OCI-LY7 (cell line): Measurements from ENCODE around the gene NUP210.

Experiments
- CTCF ChIP-seq: fragments of 200-600 bp; sonication (generic); conservative IDR thresholded peaks from 2 replicates; pipeline ENCODE4 v1.5.1; 2014; ENCODE audit warnings: mild to moderate bottlenecking, antibody characterized with exemption, low read length, moderate library complexity, mixed read lengths
- EZH2phosphoT487 ChIP-seq: fragments of 200-600 bp; sonication (generic); IDR thresholded peaks from 2 replicates; pipeline ENCODE4 v1.6.1; 2018; ENCODE audit warnings: low read depth, borderline replicate concordance, mild to moderate bottlenecking, mixed run types, antibody characterized with exemption, low read length, moderate library complexity, mixed read lengths

GRCh38 chr3:13269711-13270378 lies 150.3 kb downstream of the NUP210 start:
- TF ChIP-seq EZH2phosphoT487, result no peak
- no peak for TF ChIP-seq CTCF
